Ectodermal cell (in vitro differentiated cells): Measurements from ENCODE around the gene SEPTIN2.
"Not testable (repeated sequence)": the region's sequence is repeated elsewhere in the genome, so short reads cannot be mapped to it uniquely, and the experiment has no call there.

Experiments
- H3K27ac ChIP-seq: 2 replicates; pipeline ENCODE4 v1.7.0; 2013; ENCODE audit warnings: mild to moderate bottlenecking, low read depth, low read length; ENCODE audit not compliant: insufficient read depth, poor library complexity, severe bottlenecking
- H3K27me3 ChIP-seq: 2 replicates; pipeline ENCODE4 v1.7.0; 2013; ENCODE audit warnings: mild to moderate bottlenecking, low read length; ENCODE audit not compliant: insufficient read depth, control insufficient read depth, poor library complexity, severe bottlenecking
- H3K36me3 ChIP-seq: one replicate; pipeline ENCODE4 v1.7.0; 2013; ENCODE audit warnings: low read length; ENCODE audit not compliant: control insufficient read depth, insufficient read depth
- H3K4me1 ChIP-seq: one replicate; pipeline ENCODE4 v1.7.0; 2013; ENCODE audit warnings: low read length; ENCODE audit not compliant: control insufficient read depth, insufficient read depth
- H3K4me3 ChIP-seq: 2 replicates; pipeline ENCODE4 v1.7.0; 2013; ENCODE audit warnings: low read depth, low read length, control low read depth; ENCODE audit not compliant: insufficient read depth
- H3K9me3 ChIP-seq: 2 replicates; pipeline ENCODE4 v1.7.0; 2013; ENCODE audit warnings: mild to moderate bottlenecking, low read length, moderate library complexity; ENCODE audit not compliant: control insufficient read depth
- WGBS, 2 experiments: methylation state at CpG; one replicate each; pipeline ENCODE4 v1.1.7; 2013; ENCODE audit warnings: missing lambda C conversion rate in 2 of 2; 5-methylcytosine and 5-hydroxymethylcytosine counted together

The SEPTIN2 gene

GRCh38 chr2:241286348-241287090, 29.2 kb upstream of the SEPTIN2 start:
- no peaks in the 10 kb centered on the region for H3K36me3 ChIP-seq
- no peaks in the 10 kb centered on the region for H3K27me3 ChIP-seq
- no peak overlapping the region for H3K4me3 ChIP-seq
- H3K27ac ChIP-seq = no peak overlapping the region
- 79 to 90% methylated on average over 9 of the region's 9 CpGs for WGBS, 2 experiments
- H3K9me3 ChIP-seq = no peaks in the 10 kb centered on the region
- no peaks in the 10 kb centered on the region for H3K4me1 ChIP-seq

DNA sequence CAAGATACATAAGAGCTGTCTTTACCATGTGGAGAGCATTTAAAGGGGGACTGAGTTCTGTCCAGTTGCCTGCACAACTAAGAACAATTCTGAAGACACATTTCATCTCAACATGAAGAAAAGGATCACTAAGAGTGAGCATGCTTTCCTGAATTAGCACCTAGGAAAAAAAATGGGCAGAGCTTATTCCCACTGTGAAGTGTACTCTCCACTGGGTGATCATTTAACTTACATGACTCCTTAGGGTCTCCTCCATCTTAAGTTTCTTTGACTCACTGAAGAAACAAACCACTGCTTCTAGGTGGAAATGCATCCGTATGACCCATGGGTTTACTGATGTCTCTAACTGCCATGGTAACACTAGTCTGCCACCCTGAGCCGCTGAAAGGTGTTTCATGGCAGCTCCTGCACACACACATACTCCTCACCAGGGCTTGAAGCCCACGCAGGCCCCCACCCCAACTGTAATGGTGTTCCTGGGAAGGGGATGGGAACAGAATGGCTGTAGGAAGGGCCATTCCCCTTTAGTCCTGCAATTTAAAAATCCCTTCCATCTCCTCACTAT, 27.3 kb upstream of the SEPTIN2 start:
- Histone ChIP-seq H3K4me3 (no peak overlapping the region), H3K27me3 (no peaks in the 10 kb centered on the region), H3K4me1 (no peaks in the 10 kb centered on the region), H3K9me3 (no peaks in the 10 kb centered on the region), H3K36me3 (no peaks in the 10 kb centered on the region), H3K27ac (no peak overlapping the region)
- 91 to 99% methylated on average over 2 to 3 of the region's 3 CpGs for WGBS, 2 experiments

- Histone ChIP-seq H3K9me3 (no peaks in the 10 kb centered on the region), H3K27me3 (no peaks in the 10 kb centered on the region)
- 86 to 94% methylated on average over 4 of the region's 4 CpGs for WGBS, 2 experiments
Measured at GRCh38 chr2:241289053-241289452, 26.7 kb upstream of the SEPTIN2 start.

GRCh38 chr2:241289597-241289996, 26.1 kb upstream of the SEPTIN2 start:
- Histone ChIP-seq H3K4me1 (no peaks in the 10 kb centered on the region), H3K27ac (no peak overlapping the region), H3K27me3 (no peaks in the 10 kb centered on the region), H3K4me3 (no peak overlapping the region), H3K9me3 (no peaks in the 10 kb centered on the region), H3K36me3 (no peaks in the 10 kb centered on the region)
- WGBS, 2 experiments = 78 to 81% methylated on average over 3 of the region's 3 CpGs

More at GRCh38 chr2:241289053-241289452, 26.7 kb upstream of the SEPTIN2 start:
- H3K36me3 ChIP-seq = no peaks in the 10 kb centered on the region
- no peaks in the 10 kb centered on the region for H3K4me1 ChIP-seq
- H3K4me3 ChIP-seq = no peak overlapping the region
- no peak overlapping the region for H3K27ac ChIP-seq

DNA sequence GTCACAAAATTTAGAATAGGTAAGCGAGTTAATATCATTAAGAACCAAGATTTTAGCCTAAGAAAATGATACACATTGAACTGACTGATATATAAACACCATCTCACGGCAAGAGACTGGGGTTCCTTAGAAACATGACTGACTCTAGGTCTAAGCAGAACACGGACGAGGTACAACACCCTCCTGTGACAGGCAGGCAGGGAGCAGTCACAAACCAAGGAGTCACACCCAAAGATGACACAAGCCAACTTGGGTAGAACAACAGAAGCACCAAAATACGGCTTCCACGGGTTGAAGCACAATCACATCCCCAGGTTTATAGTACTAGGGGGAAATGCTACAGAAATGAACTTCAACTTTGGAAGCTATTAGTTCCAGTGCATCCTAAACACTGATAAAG, 24.6 kb upstream of the SEPTIN2 start:
- H3K4me3 ChIP-seq = no peak overlapping the region
- H3K4me1 ChIP-seq = no peaks in the 10 kb centered on the region
- no peaks in the 10 kb centered on the region for H3K27me3 ChIP-seq
- no peaks in the 10 kb centered on the region for H3K9me3 ChIP-seq
- H3K27ac ChIP-seq = no peak overlapping the region
- no peaks in the 10 kb centered on the region for H3K36me3 ChIP-seq
- 93 to 94% methylated on average over 6 of the region's 6 CpGs for WGBS, 2 experiments

DNA sequence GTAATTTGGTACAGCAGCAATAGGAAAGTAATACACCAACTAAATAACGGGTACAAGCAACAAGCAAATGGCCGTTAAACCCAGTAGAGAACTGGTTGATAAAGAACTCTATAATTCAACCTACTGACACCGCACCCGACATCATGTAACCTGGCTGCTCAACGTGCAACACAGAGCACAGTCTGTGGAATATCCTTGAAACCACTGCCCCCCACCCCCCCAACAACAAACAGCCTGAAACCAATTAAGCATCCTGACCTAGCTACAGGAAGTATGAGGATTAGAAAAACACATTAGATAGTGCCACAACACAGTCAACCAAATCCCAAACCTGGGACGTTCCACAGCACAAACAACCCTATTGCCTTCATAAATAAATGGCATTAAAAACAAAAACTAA, 23.7 kb upstream of the SEPTIN2 start:
- Histone ChIP-seq H3K4me3 (no peak overlapping the region), H3K4me1 (no peaks in the 10 kb centered on the region), H3K27me3 (no peaks in the 10 kb centered on the region), H3K27ac (no peak overlapping the region), H3K9me3 (no peaks in the 10 kb centered on the region), H3K36me3 (no peaks in the 10 kb centered on the region)
- 92 to 97% methylated on average over 6 of the region's 6 CpGs for WGBS, 2 experiments

DNA sequence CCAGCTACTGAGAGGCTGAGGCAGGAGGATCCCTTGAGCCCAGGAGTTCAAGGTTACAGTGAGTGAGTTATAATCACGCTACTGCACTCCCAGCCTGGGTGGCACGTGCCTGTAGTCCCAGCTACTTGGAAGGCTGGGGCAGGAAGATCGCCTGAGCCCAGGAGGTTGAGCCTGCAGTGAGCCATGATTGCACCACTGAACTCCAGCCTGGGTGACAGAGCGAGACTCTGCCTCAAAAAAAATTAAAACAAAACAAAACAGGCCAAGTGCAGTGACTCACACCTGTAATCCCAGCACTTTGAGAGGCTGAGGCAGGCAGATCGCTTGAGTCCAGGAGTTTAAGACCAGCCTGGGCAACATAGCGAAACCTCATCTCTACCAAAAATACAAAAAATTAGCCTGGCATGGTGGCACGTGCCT, 22.3 kb upstream of the SEPTIN2 start:
- 93% methylated on average over 7 of the region's 7 CpGs for WGBS, 2 experiments
- H3K4me3 ChIP-seq, H3K9me3 ChIP-seq, H3K36me3 ChIP-seq, H3K27me3 ChIP-seq, H3K4me1 ChIP-seq, H3K27ac ChIP-seq: not testable (repeated sequence)

- Histone ChIP-seq H3K9me3 (no peaks in the 10 kb centered on the region), H3K4me1 (no peaks in the 10 kb centered on the region), H3K4me3 (no peak overlapping the region), H3K36me3 (no peaks in the 10 kb centered on the region), H3K27ac (no peak overlapping the region), H3K27me3 (no peaks in the 10 kb centered on the region)
- WGBS, 2 experiments = 93 to 97% methylated on average over 7 of the region's 7 CpGs
Measured at GRCh38 chr2:241295326-241296095, 20.2 kb upstream of the SEPTIN2 start.

GRCh38 chr2:241296767-241297166, 19.0 kb upstream of the SEPTIN2 start:
- Histone ChIP-seq H3K27ac (no peak overlapping the region), H3K27me3 (no peaks in the 10 kb centered on the region), H3K4me3 (no peak overlapping the region), H3K9me3 (no peaks in the 10 kb centered on the region), H3K4me1 (no peaks in the 10 kb centered on the region), H3K36me3 (no peaks in the 10 kb centered on the region)
- WGBS, 2 experiments = 97% methylated on average over 8 of the region's 8 CpGs

- H3K27ac ChIP-seq = no peak overlapping the region
- no peaks in the 10 kb centered on the region for H3K36me3 ChIP-seq
- WGBS, 2 experiments = 97 to 98% methylated on average over 5 of the region's 5 CpGs
- H3K4me3 ChIP-seq = no peak overlapping the region
- no peaks in the 10 kb centered on the region for H3K9me3 ChIP-seq
- H3K27me3 ChIP-seq = no peaks in the 10 kb centered on the region
- H3K4me1 ChIP-seq = no peaks in the 10 kb centered on the region
Measured at GRCh38 chr2:241298673-241299072, 17.1 kb upstream of the SEPTIN2 start.
